Stimulated activated CD4-positive, alpha-beta T cell treated with anti-CD3 and anti-CD28 coated beads, Interleukin-12 subunit alpha, Interleukin-12 subunit beta, amount 100 ng/mL, for 48 hours (primary cell): ENCODE data around the gene TMEM231.

Experiments used
- DNase-seq, 3 donors: peaks; one replicate each; pipeline ENCODE4 v3.0.0-alpha.2; 2020; ENCODE audit warnings: low read depth in 2 of 3, low spot score in 1 of 3

Gene TMEM231

GRCh38 chr16:75494661-75495075 lies 61.4 kb downstream of the TMEM231 start:
- DNase-seq, result no peak

- no peak for DNase-seq
These were observed 61.9 kb downstream of the TMEM231 start for GRCh38 chr16:75494184-75494583.

- DNase-seq, result no peak
These were observed 64.2 kb downstream of the TMEM231 start for GRCh38 chr16:75491876-75492275.

GRCh38 chr16:75488322-75488721 lies 67.7 kb downstream of the TMEM231 start:
- DNase-seq, result no peak
